Measurements from ENCODE around the gene PDXDC1.
A peak's percentile ranks its signal among the peaks of the same experiment; 100 is the strongest.
"Not testable (repeated sequence)": the region's sequence is repeated elsewhere in the genome, so short reads cannot be mapped to it uniquely, and the experiment has no call there.

The PDXDC1 gene

DNA sequence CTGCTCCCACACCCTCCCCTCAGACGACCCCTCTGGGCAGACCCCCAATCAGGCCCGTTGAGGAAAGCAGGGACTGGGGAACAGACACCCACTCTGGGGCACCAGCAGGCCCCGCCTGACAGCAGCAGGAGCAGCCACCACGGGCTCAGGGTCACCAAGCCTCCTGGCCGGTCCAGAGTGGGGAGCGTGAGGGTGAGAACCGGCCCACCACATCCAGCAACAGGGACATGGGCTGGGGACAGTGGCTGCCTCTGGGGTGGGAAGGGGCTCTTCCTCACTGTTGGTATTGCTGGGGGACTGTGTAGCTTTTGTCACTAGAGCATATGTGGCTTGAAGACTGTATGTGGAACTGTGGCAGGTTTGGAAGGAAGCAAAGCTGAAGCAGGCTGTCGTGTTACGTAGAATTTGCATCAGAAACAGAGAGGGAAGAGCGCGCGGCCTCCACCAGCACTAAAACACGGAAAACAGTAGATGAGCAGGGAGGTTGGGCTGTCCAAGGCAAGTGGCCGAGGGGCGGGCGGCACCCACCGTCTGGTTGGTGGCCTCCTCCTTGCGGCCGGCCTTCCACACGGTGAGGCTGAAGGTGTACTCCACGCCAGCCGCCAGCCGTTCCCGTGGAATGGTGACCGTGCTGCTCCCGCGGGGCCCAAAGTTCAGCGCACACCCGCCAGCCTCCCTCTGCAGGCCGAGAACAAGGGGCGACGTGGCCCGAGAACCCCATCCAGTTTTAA is 160.1 kb downstream of the PDXDC1 start:
- not testable (repeated sequence) for H3K4me1 Mint-ChIP-seq (ENCODE audit: low read depth); H3K4me3 Mint-ChIP-seq; H3K36me3 Mint-ChIP-seq (ENCODE audit: low read depth); H3K27me3 Mint-ChIP-seq; H3K9me3 Mint-ChIP-seq; H3K27ac Mint-ChIP-seq; DNase-seq

DNA sequence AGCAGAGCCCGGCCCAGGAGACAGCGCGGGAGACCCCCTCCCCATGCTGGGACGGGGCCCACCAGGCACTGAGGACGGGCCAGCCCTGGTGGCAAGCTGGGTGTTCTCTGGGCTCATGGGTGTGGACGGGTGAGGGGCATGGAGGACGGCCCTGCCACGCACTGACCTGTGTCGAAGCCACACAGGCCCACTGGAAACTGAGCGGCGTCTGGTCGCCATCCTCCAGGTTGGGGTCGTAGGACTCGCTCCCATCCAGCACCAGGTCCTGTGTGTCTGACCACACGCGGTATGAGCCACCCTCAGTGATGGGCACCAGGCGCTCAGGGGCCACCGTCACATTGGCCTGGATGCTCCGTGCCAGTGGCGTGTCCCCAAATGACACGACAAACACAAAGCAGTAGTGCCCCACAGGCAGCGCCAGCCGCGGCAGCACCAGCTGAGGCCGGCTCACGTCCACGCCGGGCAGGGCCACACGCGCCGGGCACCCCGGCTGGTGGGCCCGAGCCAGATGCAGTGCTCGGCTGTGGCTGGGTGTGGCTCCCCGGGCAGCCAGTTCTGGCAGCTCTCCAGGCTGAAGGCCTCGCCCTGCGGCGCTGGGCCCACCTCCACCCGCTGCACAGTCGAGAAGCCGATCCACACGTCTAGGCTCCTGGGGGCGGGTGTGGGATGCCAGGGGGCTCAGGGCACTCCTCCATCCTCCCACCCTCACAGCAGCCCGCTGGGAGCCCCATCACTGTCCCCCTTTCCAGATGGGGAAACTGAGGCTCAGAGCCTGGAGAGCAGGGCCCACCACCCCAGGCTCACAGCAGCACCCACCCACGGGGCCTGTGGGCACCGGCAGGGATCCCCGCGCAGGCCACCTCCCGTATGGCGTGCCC is 160.9 kb downstream of the PDXDC1 start:
- not testable (repeated sequence) for H3K27ac Mint-ChIP-seq; H3K27me3 Mint-ChIP-seq; DNase-seq; H3K4me3 Mint-ChIP-seq; H3K4me1 Mint-ChIP-seq (ENCODE audit: low read depth); H3K36me3 Mint-ChIP-seq (ENCODE audit: low read depth); H3K9me3 Mint-ChIP-seq

GRCh38 chr16:15137514-15137913 is 162.7 kb downstream of the PDXDC1 start:
- not testable (repeated sequence) for H3K36me3 Mint-ChIP-seq (ENCODE audit: low read depth); DNase-seq; H3K27ac Mint-ChIP-seq; H3K4me1 Mint-ChIP-seq (ENCODE audit: low read depth); H3K27me3 Mint-ChIP-seq; H3K4me3 Mint-ChIP-seq; H3K9me3 Mint-ChIP-seq

DNA sequence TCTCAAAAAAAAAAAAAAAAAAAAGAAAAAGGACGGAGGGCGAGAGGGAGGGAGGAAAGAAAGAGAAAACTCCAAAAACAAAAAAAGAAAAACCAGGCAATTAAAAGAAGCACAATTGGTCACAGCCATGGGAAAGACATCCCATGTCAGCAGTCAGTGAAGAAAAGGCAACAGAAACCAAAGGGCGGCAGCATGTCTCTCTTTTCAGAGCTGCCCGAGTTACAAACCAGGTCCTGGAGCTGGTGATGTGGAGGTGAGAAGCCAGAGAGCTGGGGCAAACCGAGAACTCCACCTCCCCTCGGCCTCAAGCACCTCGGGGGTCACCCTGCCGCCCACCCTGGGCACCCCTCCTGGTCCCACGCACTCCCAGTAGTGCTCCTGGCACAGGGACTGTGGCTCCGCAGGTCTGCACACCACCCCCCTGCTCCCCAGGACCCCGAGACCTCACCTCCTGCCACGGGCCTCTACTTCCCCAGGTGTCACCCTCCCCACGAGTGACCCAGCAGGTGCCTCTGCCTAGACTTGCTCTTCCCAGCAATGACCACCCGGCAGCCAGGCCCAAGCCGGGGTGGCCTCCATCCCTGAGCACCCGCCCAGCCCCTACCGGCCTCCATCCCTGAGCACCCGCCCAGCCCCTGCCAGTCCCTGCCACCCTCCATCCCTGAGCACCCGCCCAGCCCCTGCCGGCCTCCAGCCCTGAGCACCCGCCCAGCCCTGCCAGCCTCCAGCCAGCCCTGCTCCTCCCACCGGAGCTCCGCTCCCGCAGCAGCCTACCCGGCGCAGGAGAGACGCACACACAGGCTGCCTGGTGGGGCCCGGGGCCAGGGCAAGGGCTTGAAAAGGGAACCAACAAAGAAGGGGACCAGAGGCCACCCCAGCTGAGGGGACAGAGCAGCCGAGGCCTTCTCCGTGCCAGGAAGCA is 165.9 kb downstream of the PDXDC1 start:
- not testable (repeated sequence) for H3K4me1 Mint-ChIP-seq (ENCODE audit: low read depth); DNase-seq; H3K4me3 Mint-ChIP-seq; H3K36me3 Mint-ChIP-seq (ENCODE audit: low read depth); H3K9me3 Mint-ChIP-seq; H3K27me3 Mint-ChIP-seq
- peak overlapping the region; percentile 44 for H3K27ac Mint-ChIP-seq

DNA sequence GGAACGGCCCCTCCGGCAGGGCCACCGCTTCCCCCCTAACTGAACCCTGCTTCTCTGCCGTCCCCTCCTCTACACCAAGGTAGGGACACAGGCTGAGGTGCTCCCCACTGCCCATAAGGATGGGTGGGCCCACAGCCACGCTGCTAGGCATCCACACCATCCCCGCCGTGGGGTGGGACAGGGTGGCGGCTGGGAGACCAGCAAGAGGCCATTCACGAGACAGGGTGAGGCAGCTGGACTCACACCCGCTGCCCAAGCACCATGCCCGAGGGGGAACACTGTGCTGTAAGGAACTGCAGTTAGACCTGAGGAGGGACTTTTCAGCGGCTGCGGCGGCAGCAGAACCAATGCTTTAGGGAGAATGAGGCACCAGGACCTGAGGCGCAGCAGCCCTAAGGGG is 166.8 kb downstream of the PDXDC1 start:
- Mint-ChIP-seq H3K36me3 (ENCODE audit: low read depth) (no peaks in the 10 kb centered on the region), H3K9me3 (no peaks in the 10 kb centered on the region), H3K4me3 (no peak overlapping the region), H3K27me3 (no peaks in the 10 kb centered on the region), H3K4me1 (ENCODE audit: low read depth) (peaks cover 6% of the 10 kb centered on the region), H3K27ac (no peak overlapping the region)
- DNase-seq: no peak

DNA sequence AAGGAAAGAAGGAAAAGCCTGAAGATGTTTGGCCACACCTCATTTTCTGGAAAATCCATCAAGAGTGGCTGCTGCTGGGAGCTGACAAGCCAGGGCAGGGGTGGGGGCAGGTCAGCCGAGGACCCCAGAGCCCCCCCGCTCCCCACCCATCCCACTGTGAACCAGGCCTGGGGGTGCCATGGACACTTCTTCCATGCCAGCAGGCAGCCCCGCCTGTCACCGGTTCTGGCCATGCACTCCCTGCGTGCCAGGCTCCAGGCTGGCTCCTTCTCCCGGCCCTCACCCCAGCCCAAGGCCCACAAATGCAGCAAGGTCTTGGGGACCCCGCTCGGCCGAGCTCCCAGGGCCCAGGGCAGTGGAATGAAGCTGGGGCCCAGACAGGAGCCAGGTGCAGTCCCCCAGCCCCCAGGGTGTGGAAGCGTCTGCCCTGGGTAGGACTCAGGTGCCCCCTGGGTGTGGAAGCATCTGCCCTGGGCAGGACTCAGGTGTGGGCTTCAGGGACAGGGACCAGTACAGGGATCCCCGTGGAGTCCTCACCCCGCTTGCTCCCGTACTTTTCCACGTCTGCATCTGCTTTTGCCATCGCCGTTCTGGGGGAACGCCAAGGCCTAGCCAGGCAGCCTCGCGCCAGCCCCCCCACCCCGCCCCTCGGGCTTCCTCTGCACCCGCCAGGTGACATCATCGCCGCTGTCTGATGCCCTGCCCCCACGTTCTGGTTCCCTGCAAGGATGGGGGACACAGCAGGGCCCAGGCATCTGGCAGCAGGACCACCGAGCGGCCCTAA is 167.5 kb downstream of the PDXDC1 start:
- not testable (repeated sequence) for H3K27me3 Mint-ChIP-seq; DNase-seq; H3K36me3 Mint-ChIP-seq (ENCODE audit: low read depth); H3K4me3 Mint-ChIP-seq; H3K4me1 Mint-ChIP-seq (ENCODE audit: low read depth); H3K27ac Mint-ChIP-seq; H3K9me3 Mint-ChIP-seq

DNA sequence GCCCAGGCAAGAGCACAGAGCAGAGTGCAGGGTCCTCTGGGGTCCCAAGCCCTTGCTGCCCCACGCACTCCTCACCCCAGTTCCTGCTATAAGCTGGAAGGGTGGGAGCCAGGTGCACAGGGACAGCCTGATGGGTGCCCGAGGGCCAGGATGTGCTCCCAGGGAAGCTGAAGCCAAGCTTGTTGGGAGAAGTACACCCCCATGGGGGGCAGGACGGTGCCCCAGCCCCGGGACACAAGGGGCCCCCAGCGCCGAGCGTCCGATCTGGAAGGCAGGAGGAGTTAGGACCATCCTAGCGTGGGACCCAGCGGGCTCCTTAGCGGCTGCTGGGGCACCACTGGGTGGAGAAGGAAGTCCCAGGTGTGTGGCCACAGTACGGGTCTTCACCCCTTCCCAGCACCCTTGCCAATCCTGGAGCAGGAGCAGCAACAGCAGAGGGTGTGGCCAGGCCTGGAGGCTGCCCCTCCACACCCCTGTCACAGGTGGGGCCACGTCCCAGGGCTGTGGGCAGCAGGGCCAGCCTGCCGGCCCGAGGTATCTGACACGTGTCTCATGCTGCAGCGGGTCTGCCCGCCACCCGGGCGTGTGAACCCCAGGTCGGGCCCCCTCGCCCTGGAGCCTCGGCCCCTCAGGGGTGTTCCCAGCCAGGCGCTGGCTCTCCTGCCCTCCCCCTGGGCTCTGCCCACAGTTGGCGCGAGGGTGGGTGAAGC is 168.2 kb downstream of the PDXDC1 start:
- not testable (repeated sequence) for H3K27me3 Mint-ChIP-seq; H3K9me3 Mint-ChIP-seq; DNase-seq; H3K36me3 Mint-ChIP-seq (ENCODE audit: low read depth); H3K4me1 Mint-ChIP-seq (ENCODE audit: low read depth); H3K4me3 Mint-ChIP-seq; H3K27ac Mint-ChIP-seq

DNA sequence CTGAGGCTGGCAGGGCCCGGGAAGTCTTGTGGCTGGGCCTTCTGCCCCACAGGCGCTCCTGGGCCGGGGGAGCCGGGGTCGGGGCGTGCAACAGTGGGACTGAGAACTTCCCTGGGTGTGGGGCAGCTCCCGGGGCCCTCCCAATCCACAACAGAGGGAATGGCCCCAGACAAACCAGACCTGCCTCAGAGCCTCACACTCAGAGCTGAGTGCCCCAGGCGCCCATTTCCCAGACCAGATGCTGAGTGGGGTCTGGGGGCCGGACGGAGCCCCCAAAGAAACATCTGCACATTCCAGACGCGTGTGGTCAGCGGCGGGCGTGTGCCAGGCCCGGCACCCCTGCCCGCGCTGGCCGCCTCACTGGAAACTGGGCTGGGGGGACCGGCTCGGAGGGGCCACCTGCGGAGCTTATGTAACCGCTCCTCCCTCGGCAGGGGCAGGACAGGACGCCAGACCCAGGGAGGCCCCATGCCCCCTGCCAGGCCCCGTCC is 168.8 kb downstream of the PDXDC1 start:
- H3K27me3 Mint-ChIP-seq; H3K9me3 Mint-ChIP-seq; H3K4me1 Mint-ChIP-seq (ENCODE audit: low read depth); H3K27ac Mint-ChIP-seq; H3K4me3 Mint-ChIP-seq; H3K36me3 Mint-ChIP-seq (ENCODE audit: low read depth); DNase-seq: not testable (repeated sequence)

DNA sequence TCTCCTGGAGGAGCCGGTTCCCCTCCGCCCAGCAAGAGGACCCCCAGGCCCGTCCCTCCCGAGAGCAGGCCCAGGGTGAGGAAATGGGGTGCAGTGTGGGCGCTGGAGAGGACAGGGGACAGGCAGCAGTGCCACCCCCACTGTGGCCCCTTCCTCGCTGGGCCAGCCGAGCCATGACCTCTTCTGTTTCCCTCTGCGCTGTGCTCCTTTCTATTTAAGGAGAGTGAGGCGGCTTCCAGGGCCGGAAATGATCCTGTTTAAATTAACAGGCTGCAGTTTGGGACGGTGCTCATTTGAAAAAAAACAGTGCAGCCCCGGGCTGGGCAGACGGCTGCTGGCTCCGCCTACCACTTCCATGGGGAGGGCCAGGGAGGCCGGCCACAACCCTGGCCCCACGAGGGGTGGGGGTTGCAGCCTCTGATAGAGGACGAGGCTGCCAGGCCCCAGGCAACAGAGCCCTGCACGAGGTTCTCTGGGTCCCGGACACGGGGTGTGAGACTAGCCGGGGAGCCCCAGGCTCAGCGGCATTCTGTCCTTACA is 169.3 kb downstream of the PDXDC1 start:
- DNase-seq; H3K4me3 Mint-ChIP-seq; H3K27me3 Mint-ChIP-seq; H3K4me1 Mint-ChIP-seq (ENCODE audit: low read depth); H3K27ac Mint-ChIP-seq; H3K36me3 Mint-ChIP-seq (ENCODE audit: low read depth); H3K9me3 Mint-ChIP-seq: not testable (repeated sequence)

GRCh38 chr16:15144781-15145417 is 170.1 kb downstream of the PDXDC1 start:
- H3K27me3 Mint-ChIP-seq; H3K9me3 Mint-ChIP-seq; H3K4me1 Mint-ChIP-seq (ENCODE audit: low read depth); H3K4me3 Mint-ChIP-seq; DNase-seq; H3K36me3 Mint-ChIP-seq (ENCODE audit: low read depth); H3K27ac Mint-ChIP-seq: not testable (repeated sequence)

DNA sequence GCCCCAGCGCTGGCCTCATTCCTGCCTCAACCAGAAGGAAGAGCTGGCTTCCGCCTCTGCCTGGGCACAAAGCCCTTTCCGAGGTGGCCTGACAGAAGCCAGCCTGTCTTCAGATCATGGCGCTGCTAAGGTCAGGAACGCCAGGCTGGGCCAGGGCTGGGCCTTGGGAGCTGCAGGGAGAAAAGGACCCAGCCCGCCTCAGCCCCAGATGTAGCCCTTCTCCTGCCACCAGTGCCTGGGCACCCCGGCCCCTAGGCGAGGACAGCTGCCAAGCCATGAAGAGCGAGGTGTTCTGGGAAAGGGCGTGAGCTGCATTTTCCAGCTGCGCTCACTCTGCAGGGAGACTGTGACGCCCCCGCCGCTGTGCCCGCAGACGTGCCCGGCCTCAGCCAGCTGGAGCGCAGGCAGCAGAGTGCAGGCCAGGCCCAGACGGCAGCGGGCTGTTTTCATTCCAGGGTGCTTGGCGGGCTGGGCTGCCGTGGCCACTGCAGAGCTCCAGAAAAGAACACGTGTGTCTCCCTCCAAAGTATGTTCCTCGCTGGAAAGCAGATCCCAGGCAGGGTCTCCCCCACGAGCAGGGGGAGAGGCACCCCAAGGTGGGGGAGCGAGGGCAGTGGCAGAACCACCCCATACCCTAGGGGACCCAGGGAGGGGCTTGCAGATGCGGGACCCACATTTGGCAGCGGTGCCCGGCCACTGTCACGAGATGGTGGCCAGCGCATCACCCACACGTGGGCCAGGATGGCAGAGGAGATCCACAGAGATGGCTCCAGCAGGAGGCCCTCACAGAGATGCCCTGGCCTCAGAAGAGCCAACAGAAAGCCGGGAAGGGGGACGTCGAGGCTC is 170.8 kb downstream of the PDXDC1 start:
- not testable (repeated sequence) for H3K4me1 Mint-ChIP-seq (ENCODE audit: low read depth); H3K36me3 Mint-ChIP-seq (ENCODE audit: low read depth); H3K27me3 Mint-ChIP-seq; H3K4me3 Mint-ChIP-seq; H3K27ac Mint-ChIP-seq; DNase-seq; H3K9me3 Mint-ChIP-seq

- H3K27ac Mint-ChIP-seq; DNase-seq; H3K4me1 Mint-ChIP-seq (ENCODE audit: low read depth); H3K27me3 Mint-ChIP-seq; H3K4me3 Mint-ChIP-seq; H3K9me3 Mint-ChIP-seq; H3K36me3 Mint-ChIP-seq (ENCODE audit: low read depth): not testable (repeated sequence)
These were observed 171.4 kb downstream of the PDXDC1 start for GRCh38 chr16:15146264-15146662.

Data from activated T-cell treated with anti-CD3 and anti-CD28 coated beads, Interleukin-2, amount 50 U/mL, for 24 hours (primary cell).